GM21619 (cell line): Measurements from ENCODE around the gene CLEC18A.
"Not testable (repeated sequence)": the region's sequence is repeated elsewhere in the genome, so short reads cannot be mapped to it uniquely, and the experiment has no call there.

Source experiments
- ATAC-seq: cut with Tn5 transposase; IDR thresholded peaks from one replicate; pipeline ENCODE4 v1.9.1; 2021; ENCODE audit not compliant: unreplicated experiment

The CLEC18A gene

GRCh38 chr16:69930117-69930776 lies 20.9 kb upstream of the CLEC18A start:
- ATAC-seq, result no peak

GRCh38 chr16:69931631-69932030 lies 19.5 kb upstream of the CLEC18A start:
- ATAC-seq, result no peak

- ATAC-seq, result no peak
Measured at GRCh38 chr16:69932228-69932627, 18.9 kb upstream of the CLEC18A start.

- ATAC-seq, result no peak
Measured at GRCh38 chr16:69932691-69933392, 18.3 kb upstream of the CLEC18A start.

GRCh38 chr16:69934044-69934443 lies 17.1 kb upstream of the CLEC18A start:
- ATAC-seq, result no peak

GRCh38 chr16:69934751-69935150 lies 16.4 kb upstream of the CLEC18A start:
- ATAC-seq, result no peak

GRCh38 chr16:69935278-69935711 lies 15.8 kb upstream of the CLEC18A start:
- ATAC-seq, result no peak

GRCh38 chr16:69935740-69936139 lies 15.4 kb upstream of the CLEC18A start:
- no peak for ATAC-seq

- no peak for ATAC-seq
Measured at GRCh38 chr16:69936252-69936651, 14.9 kb upstream of the CLEC18A start.

- no peak for ATAC-seq
Measured at GRCh38 chr16:69936751-69937211, 14.4 kb upstream of the CLEC18A start.

- no peak for ATAC-seq
Measured at GRCh38 chr16:69937465-69937951, 13.6 kb upstream of the CLEC18A start.

- ATAC-seq, result no peak
Measured at GRCh38 chr16:69938981-69939820, 11.9 kb upstream of the CLEC18A start.

GRCh38 chr16:69939821-69940585 lies 11.1 kb upstream of the CLEC18A start:
- no peak for ATAC-seq

GRCh38 chr16:69940676-69941075 lies 10.5 kb upstream of the CLEC18A start:
- ATAC-seq, result no peak

- ATAC-seq, result no peak
Measured at GRCh38 chr16:69941251-69942098, 9.7 kb upstream of the CLEC18A start.

GRCh38 chr16:69942099-69942491 lies 9.0 kb upstream of the CLEC18A start:
- no peak for ATAC-seq

- ATAC-seq, result no peak
Measured at GRCh38 chr16:69942627-69943170, 8.4 kb upstream of the CLEC18A start.

- ATAC-seq, result not testable (repeated sequence)
Measured at GRCh38 chr16:69943241-69944036, 7.7 kb upstream of the CLEC18A start.

GRCh38 chr16:69950411-69950810 lies 723 bp upstream of the CLEC18A start:
- not testable (repeated sequence) for ATAC-seq
